ENCODE data around the gene KIAA0232. TPM values are rescaled to one million over a fixed set of nuclear protein-coding genes. Genes with fewer than 3 reads are reported as not detected.

Gene KIAA0232
- total and polyA plus RNA-seq, 9 of the 15 experiments (the other 6 are each of a cell fraction or from before 2014, with no cell fraction given): 3.5 to 17.4 (median 13.0) TPM

DNA sequence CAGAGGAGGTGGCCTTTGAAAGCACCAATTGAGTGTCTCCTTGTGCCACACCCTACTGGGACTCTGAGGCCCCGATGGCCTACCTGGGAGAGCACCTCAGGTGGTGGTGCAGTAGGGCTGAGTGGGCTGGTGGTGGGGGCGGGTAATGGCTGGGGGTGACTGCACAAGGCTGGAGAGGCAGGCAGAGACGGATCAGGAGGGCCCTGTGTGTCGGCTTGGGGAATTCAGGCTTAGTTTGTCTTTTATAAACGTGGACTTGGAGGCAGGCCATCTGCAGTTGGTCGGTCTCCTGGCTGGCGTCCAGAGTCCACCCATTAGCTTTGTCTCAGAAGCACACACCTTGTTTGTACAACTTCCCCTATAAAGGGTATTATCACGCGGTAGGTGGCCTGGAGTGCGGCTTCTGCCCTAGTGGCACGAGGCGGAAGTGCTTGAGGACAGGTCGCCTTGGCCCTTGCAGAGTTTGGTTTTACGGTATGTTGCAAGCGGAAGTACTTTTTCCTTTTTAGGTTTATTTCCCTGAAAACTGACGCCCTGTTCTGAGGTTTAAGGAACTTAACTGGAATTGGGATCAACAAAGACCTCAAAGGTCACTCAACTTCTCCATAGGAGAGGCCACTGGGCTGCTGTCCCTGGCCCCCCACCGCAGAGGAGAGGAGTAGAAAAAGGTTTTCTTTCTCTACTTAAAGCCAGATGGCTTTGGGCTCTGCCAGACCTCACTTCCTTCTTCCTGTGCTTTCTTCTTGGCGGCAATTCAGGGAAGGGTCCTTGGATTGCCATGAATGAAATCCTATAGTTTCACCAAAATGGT lies 135.1 kb downstream of the KIAA0232 start (continued):
- no peak for TF ChIP-seq ZKSCAN3 (CRISPR knock-in tag; IDR thresholded peaks at IDR 0.05)
- no peak for TF ChIP-seq NR4A1 (CRISPR knock-in tag; IDR thresholded peaks at IDR 0.05)
- 0 out of 2 replicates have a peak, but pooled peaks have one; percentile 36 for TF ChIP-seq NR4A1 (tag; IDR thresholded peaks at IDR 0.05)
- peak; percentile 16 for TF ChIP-seq POLR2B (IDR thresholded peaks at IDR 0.05; ENCODE audit: low read depth, partially characterized antibody)
- TF ChIP-seq ZNF76 (CRISPR knock-in tag; IDR thresholded peaks at IDR 0.05; ENCODE audit: borderline replicate concordance): peak; percentile 47; the same call in 1 of the 2 replicates
- TF ChIP-seq ZNF140 (CRISPR knock-in tag; IDR thresholded peaks at IDR 0.05): no peak
- TF ChIP-seq PHF20 (IDR thresholded peaks at IDR 0.05; ENCODE audit: partially characterized antibody): no peak
- TF ChIP-seq TAF1 (IDR thresholded peaks at IDR 0.05; ENCODE audit: control insufficient read depth, extremely low read depth, insufficient read depth, low read length, severe bottlenecking): no peak
- TF ChIP-seq, protein P1, sequence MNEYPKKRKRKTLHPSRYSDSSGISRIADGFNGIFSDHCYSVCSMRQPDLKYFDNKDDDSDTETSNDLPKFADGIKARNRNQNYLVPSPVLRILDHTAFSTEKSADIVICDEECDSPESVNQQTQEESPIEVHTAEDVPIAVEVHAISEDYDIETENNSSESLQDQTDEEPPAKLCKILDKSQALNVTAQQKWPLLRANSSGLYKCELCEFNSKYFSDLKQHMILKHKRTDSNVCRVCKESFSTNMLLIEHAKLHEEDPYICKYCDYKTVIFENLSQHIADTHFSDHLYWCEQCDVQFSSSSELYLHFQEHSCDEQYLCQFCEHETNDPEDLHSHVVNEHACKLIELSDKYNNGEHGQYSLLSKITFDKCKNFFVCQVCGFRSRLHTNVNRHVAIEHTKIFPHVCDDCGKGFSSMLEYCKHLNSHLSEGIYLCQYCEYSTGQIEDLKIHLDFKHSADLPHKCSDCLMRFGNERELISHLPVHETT (CRISPR knock-in tag; conservative IDR thresholded peaks at IDR 0.05 in 1 of 2, IDR thresholded peaks at IDR 0.05 in 1 of 2): peak in 1 of 2 experiments; percentile 46; a peak in 1 of 4 replicates
- TF ChIP-seq IFI16 (CRISPR knock-in tag; IDR thresholded peaks at IDR 0.05): peak; percentile 62; the same call in 1 of the 2 replicates
- peak; percentile 94 for TF ChIP-seq NFIC (IDR thresholded peaks at IDR 0.05)
- TF ChIP-seq CXXC5 (CRISPR knock-in tag; IDR thresholded peaks at IDR 0.05): peak; percentile 81
- peak; percentile 23; the same call in 1 of the 2 replicates for TF ChIP-seq SUPT5H (IDR thresholded peaks at IDR 0.05)
- TF ChIP-seq MYC (IDR thresholded peaks at IDR 0.05; ENCODE audit: low read depth, low read length): peak; percentile 83
- no peak for TF ChIP-seq MYC (CRISPR knock-in tag; IDR thresholded peaks at IDR 0.05; ENCODE audit: borderline replicate concordance, low read depth)
- peak; percentile 66 for TF ChIP-seq ARID1B (IDR thresholded peaks at IDR 0.05)
- TF ChIP-seq ZNF175 (CRISPR knock-in tag; IDR thresholded peaks at IDR 0.05; ENCODE audit: low read depth): 0 out of 2 replicates have a peak, but pooled peaks have one; percentile 31
- TF ChIP-seq GATAD2A (IDR thresholded peaks at IDR 0.05): peak; percentile 71; the same call in 1 of the 2 replicates
- TF ChIP-seq MXI1 (IDR thresholded peaks at IDR 0.05; ENCODE audit: low read depth, low read length): peak; percentile 44; the same call in 1 of the 2 replicates
- 0 out of 2 replicates have a peak, but pooled peaks have one; percentile 59 for TF ChIP-seq NBN (IDR thresholded peaks at IDR 0.05; ENCODE audit: low read depth)
- no peak for TF ChIP-seq ZNF23 (CRISPR knock-in tag; IDR thresholded peaks at IDR 0.05)
- TF ChIP-seq ZNF77 (CRISPR knock-in tag; IDR thresholded peaks at IDR 0.05): no peak
- peak; percentile 66 for TF ChIP-seq TCF3 (CRISPR knock-in tag; IDR thresholded peaks at IDR 0.05)
- TF ChIP-seq POLR2AphosphoS5 (IDR thresholded peaks at IDR 0.05; ENCODE audit: control insufficient read depth, insufficient read depth, low read depth, low read length): peak; percentile 11; the same call in 1 of the 2 replicates
- TF ChIP-seq CBX3 (IDR thresholded peaks at IDR 0.05; ENCODE audit: borderline replicate concordance in 1 of 2, low read length in 2 of 2): peak in 1 of 2 experiments; percentile 18; a peak in 1 of 3 replicates
- no peak for TF ChIP-seq ESRRA (IDR thresholded peaks at IDR 0.05; ENCODE audit: borderline replicate concordance, low read depth)
- TF ChIP-seq, protein P2, sequence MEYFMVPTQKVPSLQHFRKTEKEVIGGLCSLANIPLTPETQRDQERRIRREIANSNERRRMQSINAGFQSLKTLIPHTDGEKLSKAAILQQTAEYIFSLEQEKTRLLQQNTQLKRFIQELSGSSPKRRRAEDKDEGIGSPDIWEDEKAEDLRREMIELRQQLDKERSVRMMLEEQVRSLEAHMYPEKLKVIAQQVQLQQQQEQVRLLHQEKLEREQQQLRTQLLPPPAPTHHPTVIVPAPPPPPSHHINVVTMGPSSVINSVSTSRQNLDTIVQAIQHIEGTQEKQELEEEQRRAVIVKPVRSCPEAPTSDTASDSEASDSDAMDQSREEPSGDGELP (CRISPR knock-in tag; IDR thresholded peaks at IDR 0.05; ENCODE audit: borderline replicate concordance): peak; percentile 31; the same call in 1 of the 2 replicates
- TF ChIP-seq GATA2 (CRISPR knock-in tag; IDR thresholded peaks at IDR 0.05): no peak

Data from K562 (cell line).